NCI-H460 (cell line): Measurements from ENCODE around the gene NXT1. TPM values are rescaled to one million over a fixed set of nuclear protein-coding genes. Genes with fewer than 3 reads are reported as not detected.

Source experiments
- DNase-seq: peaks from one replicate; pipeline ENCODE4 v3.0.0-alpha.2; 2016; ENCODE audit warnings: low read depth; ENCODE audit errors: extremely low read depth
- small RNA-seq, 2 experiments: library from RNA; depleted of rRNA; stranded (forward); fragments of <200 nt; gene quantifications; one replicate each; pipeline ENCODE3, GENCODE V24; 2014
- total RNA-seq: library from RNA; depleted of rRNA; stranded (reverse); fragments of >200 nt; shearing (Covaris generic); gene quantifications from 2 replicates; pipeline ENCODE4 v1.2.3, GENCODE V29; 2014; rRNA removed

Gene NXT1
- total RNA-seq, 1 experiment from 2014 or later: 54.8 TPM

DNA sequence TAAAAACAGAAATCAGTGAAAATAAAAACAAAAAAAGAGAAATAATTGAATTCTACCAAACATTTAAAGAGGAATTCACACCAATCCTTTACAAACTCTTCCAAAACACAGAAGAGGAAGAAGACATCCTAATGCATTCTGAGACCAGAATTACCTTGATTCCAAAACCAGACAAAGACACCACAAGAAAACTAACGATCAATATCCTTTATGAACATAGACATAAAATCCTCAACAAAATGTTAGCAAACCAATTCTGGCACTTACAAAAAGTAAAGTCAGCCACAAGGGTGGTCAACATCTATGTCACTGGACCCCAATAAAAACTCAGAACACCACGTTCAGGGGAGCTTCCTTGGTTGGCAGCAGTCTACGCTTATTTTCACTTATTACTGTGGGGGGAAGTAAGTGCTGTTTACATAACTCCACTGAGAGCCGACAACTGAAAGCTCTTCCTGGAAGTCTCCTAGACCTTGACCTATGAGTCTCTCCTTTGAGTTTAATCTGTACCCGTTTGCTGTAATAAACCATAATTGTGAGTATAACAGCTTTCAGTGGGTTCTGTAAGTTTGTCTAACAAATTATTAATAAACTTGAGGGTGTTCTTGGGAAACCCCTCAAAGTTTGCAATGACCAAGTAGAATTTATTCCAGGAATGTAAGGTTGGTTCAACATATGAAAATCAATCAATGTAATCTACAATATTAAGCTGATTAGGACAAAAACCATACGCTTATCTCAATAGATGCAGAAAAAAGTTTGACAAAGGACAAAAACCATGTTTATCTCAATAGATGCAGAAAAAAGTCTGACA is 35.9 kb downstream of the NXT1 start:
- DNase-seq: no peak

DNA sequence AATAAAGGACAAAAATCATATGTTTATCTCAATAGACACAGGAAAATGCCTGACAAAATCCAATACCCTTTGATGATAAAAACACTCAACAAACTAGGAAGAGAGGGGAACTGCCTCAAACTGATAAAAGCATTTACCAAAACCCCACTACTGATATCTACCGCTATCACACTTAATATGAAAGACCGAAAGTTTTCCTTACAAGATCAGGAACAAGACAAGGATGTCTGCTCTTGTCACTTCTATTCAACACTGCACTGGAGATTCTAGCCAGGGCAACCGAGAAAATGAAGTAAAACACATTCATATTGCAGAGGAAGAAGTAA is 36.5 kb downstream of the NXT1 start:
- DNase-seq: no peak

GRCh38 chr20:23390091-23390774 is 39.6 kb downstream of the NXT1 start:
- no peak for DNase-seq

DNA sequence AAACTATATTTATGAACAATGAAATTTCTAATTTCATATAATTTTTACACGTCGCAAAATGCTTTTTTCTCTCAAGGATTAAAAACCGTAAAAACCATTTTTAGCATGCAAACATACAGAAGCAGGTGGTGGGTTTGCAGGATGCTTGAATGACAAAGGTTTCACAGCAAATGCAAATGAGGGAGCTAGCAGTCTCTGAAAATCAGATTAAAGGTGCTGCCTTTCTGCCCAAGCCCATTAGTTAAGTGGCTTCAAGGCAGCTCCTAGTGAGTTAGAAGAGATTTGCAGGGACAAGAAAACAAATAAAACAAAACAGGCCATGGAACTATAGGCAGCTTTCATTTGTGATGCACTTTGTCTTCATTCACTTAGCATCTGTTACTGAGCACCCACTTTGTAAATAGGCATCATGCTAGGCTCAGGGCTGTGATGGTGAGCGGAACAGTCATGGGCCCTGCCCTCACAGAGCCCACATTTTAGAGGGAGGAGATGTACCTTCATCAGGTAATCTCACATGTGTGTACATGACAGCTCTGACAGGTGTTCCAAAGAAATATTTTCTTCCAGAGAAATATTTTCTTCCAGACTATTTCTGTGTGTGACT is 41.2 kb downstream of the NXT1 start:
- no peak for DNase-seq

- no peak for DNase-seq
Measured at GRCh38 chr20:23393996-23394775, 43.6 kb downstream of the NXT1 start.

DNA sequence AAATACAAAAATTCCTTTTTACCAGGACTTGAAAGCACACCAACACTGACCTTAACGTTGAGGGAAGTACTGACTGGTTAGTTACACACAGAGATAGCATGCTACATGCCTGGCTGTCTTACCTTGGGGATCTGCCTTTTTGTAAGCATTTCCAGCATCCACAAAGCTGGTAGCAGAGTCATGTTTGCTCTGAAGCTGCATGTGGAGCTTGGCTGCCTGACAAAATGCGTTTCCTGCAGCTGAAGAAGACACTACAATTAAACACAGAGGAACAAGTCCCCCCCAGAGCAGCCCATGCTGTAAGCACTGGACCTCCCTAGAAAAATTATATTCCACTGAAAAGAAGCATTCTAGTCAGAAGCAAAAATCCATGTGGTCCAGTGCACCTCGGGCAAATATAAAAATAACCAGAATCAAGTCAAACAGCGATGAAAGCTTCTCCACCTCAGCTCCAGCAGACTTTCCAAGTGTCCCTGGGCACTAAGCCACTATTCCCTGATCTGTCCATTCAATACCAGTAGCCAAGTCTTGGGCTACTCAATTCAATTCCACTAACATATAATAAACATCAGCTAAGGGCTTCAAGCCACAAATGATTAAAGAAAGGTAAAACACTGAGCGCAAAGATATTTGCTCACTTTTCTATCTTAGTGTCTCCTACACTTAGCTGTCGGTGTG is 46.5 kb downstream of the NXT1 start:
- DNase-seq: no peak

- no peak for DNase-seq
Measured at GRCh38 chr20:23397961-23398360, 47.4 kb downstream of the NXT1 start.

- no peak for DNase-seq
Measured at GRCh38 chr20:23399568-23400241, 49.1 kb downstream of the NXT1 start.

DNA sequence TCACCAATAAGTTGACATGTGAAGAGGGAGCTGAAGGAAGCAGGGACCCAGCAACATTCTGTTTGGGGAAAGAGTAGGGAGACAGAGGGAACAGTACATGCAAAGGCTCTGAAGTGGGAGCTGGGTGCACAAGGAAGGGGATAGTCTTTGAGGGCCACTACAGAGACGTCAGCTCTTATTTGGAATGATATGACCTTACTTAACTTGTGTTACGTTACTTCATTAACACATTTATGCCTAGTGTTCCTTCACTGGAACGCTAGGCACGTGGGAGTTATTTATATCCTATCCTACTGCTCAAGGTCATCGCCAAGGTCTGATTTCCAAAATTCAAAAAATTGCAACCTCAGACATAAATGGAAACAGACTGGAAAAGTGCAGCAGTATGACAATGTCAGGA is 50.5 kb downstream of the NXT1 start:
- DNase-seq: no peak

DNA sequence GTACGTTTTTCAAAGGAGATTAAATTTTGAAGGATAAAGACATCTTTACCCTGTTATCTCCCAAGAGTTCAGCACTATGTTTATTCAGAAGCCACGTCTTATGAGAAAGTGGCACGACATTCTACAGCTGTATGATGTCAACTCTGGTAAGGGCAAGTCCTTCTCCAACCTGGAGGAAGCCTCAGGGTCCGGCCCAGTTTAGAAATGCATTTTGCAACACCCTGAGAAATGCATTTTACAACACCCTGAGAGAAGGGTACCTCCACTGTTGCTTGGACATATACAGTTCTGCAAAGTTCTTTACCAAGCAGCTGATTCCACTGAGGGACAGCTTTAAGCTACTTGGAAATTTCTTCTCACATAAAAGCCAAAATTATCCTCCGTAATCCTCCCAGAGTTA is 53.2 kb downstream of the NXT1 start:
- no peak for DNase-seq

- DNase-seq: no peak
Measured at GRCh38 chr20:23404196-23404595, 53.6 kb downstream of the NXT1 start.

Small RNA genes within 50 kb of the gene (small RNA-seq; reads per million reads assigned to genes)
- 0 reads per million in 2 experiments for gene RNA5SP479

Other genes with a start within 250 kb of the NXT1 start
- gene GZF1, start 11.4 kb downstream of the NXT1 start, total RNA-seq: 10.8 and 17.8 TPM in 2 replicates
- gene NAPB, start 70.7 kb downstream of the NXT1 start, total RNA-seq: 13.1 and 15.8 TPM in 2 replicates
- gene CSTL1, start 88.9 kb downstream of the NXT1 start, total RNA-seq: not detected in 2 replicates
- not detected in 2 replicates for gene CST11, start 102.1 kb downstream of the NXT1 start, total RNA-seq
- not detected in 2 replicates for gene CST8, start 140.3 kb downstream of the NXT1 start, total RNA-seq
- not detected in 2 replicates for gene CST9L, start 217.7 kb downstream of the NXT1 start, total RNA-seq